T-helper 22 cell (primary cell): ENCODE results near the gene SLC38A5.
"Not testable (repeated sequence)": the region's sequence is repeated elsewhere in the genome, so short reads cannot be mapped to it uniquely, and the experiment has no call there.

Source experiments
- DNase-seq: peaks from one replicate; pipeline ENCODE4 v3.0.0-alpha.2; 2020; ENCODE audit warnings: low read depth

SLC38A5 gene

DNA sequence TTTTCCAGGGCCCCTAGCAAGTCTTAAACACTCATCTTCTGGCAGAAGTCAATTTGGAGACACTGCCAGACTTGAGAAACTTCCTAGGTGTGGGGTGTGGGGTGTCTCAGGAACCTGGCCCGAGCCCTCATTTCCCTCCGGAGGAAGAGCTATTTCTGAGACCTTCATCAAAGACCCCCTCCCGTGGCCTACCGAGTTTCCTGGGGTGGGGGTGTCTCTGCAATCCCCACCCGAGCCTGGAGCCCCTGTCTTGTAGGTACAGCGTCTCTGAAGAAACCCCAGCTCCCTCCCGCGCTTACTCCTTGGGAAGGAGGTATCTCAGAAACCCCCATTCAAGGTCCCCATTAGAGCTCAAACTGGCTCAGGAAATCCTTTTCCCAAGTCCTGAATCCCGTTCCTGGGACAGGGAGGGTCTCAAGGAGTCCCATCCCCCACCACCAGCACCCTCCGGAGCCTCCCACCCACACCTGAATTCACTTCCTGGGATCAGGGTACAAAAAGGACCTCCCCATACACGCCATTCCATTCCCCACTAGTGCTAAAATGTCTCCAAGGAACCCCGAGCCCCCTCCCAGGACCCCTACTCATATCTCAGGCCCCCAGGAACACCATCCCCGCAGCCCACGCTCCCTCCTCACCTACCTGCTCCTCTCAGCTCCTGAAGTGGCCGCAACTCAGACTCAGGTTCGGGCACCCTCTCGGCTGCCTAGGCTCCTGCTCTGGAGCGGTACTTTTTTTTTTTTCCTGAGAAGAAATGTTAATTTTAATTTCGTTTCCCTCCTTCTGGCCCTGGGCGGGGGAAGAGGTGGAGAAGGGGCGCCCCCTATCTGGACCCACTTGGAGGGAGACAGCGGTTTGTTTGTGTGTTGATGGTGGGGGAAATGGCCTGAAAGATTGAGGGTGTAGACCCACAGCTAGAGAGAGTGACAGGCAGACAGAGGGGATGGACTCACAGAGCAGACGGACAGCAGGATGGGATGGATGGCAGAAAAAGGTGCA lies 1.1 kb downstream of the SLC38A5 start:
- no peak for DNase-seq

DNA sequence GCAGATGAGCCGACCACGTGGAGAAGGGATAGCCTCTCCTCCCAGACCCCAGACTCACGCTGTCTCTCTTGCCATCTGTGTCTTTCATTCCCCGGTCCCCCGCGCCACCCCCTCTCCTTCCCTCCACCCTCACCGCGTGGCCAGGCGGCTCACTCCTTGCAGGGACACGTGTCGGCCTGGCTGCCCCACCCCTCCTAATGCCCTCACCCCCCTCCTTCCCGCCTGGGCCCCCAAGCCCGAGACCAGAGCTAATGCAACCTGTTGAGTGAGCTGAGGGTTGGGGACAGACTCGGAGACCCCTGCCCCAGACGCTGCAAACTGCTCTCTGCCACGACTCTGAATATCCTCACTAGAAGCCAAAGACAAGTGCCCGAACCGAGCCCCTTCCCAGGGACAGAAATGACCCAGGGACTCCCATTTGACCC lies 1.8 kb downstream of the SLC38A5 start:
- DNase-seq = no peak

- no peak for DNase-seq
These were observed 2.7 kb downstream of the SLC38A5 start for GRCh38 chrX:48467281-48467761.

- no peak for DNase-seq
These were observed 3.4 kb downstream of the SLC38A5 start for GRCh38 chrX:48466696-48467095.

- no peak for DNase-seq
These were observed 4.6 kb downstream of the SLC38A5 start for GRCh38 chrX:48465336-48465933.

DNA sequence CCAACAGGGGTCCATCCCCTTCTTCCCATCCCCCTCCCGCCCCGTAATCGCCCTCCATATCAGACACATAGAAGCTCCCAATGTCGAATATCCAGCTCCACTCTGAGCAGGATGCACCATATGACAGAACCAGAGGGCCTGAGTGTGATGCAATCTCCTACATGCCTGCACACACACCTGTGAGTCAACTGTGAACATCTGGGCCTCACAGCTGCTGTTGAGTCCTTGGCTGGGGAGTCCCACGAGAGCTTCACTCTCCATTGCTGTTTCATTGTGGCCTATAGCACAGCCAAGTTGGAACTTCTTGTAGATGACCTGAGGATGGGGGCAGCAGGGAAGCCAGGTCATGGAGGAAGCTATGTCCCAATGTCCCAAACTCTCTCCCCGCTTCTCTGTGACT lies 8.2 kb downstream of the SLC38A5 start:
- no peak for DNase-seq

GRCh38 chrX:48460606-48461005 lies 9.5 kb downstream of the SLC38A5 start:
- DNase-seq = no peak

DNA sequence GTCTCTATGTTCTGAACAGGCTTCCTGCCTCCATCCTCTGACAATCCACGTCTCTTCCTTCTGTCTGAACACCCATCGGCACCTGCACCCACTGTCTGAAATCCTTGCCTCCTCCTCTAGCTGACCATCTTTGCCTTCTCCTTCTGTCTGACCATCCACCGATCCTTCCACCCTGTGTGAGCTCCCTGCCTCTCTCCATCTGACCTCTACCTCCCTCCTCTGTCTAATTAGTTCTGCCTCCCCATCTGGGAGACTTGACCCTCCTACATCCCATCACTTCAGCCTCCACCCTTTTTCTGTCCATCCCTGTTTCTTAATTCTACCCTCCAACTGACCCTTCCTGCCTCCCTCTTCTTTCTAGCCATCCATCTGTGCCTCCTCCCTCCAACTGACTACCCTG lies 10.0 kb downstream of the SLC38A5 start:
- DNase-seq = no peak

- DNase-seq = no peak
These were observed 10.6 kb downstream of the SLC38A5 start for GRCh38 chrX:48459483-48459882.

GRCh38 chrX:48458711-48459110 lies 11.3 kb downstream of the SLC38A5 start:
- no peak for DNase-seq

- DNase-seq = no peak
These were observed 13.3 kb downstream of the SLC38A5 start for GRCh38 chrX:48456628-48457331.

GRCh38 chrX:48451708-48452107 lies 18.4 kb downstream of the SLC38A5 start:
- DNase-seq = no peak

DNA sequence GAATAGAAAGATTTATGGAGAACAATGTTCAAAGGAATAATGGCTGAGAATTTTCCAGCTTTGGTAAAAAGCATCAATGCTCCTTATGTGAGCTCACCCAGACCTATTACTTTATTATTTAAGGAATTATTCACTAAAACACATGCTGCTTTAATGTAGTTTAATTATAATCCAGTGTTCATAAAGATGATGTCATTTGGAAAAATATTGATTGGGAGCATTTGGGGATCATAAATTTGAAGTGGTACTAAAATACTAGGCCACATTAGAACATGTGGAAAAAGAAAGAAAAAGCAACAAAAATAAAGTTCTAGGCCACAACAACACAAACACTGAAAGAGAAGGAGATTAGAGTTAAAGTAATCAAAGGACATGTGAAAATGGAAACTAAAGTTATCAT lies 20.0 kb downstream of the SLC38A5 start:
- no peak for DNase-seq

DNA sequence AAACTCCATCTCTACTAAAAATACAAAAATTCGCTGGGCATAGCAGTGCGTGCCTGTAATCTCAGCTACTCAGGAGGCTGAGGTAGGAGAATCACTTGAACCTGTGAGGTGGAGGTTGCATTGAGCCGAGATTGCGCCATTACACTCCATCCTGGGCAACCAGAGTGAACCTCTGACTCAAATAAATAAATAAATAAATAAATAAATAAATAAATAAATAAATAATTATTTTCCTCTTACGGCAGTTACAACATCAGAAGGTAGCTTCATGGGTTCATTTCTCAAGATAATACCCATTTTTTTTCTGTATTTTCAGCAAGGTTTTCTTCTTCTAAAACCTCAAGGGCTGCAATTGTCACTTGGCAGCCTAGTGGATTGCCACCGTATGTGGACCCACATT lies 22.9 kb downstream of the SLC38A5 start:
- not testable (repeated sequence) for DNase-seq

GRCh38 chrX:48433713-48434112 lies 36.3 kb downstream of the SLC38A5 start:
- DNase-seq = not testable (repeated sequence)

DNA sequence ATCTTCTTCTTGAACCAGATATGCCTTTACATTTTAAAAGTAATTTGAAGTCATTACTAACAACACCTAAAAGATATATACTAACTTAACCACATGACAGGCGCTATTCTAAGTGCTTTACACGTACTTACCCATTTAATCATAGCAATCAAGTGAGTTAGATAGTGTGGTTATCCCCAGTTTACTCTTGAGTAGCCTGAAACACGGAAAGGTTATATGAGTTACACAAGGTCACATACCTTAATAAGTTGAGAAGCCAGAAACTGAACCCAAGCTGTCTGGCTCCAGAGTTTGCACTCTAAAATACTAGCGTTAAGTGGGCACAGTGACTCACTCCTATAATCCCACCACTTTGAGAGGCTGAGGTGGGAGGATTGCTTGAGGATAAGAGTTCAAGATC lies 39.9 kb downstream of the SLC38A5 start:
- DNase-seq = not testable (repeated sequence)

GRCh38 chrX:48429606-48430005 lies 40.5 kb downstream of the SLC38A5 start:
- not testable (repeated sequence) for DNase-seq

GRCh38 chrX:48427027-48427716 lies 42.9 kb downstream of the SLC38A5 start:
- DNase-seq = not testable (repeated sequence)

GRCh38 chrX:48411860-48412259 lies 58.2 kb downstream of the SLC38A5 start, which contains the start of gene SSX4B:
Gene SSX4B (minus strand): TSS chrX:48411960. CDS start chrX:48411372, 588 bp downstream.
- not testable (repeated sequence) for DNase-seq
